ENCODE measurements around the gene CCNB1IP1.
"Not testable (repeated sequence)": the region's sequence is repeated elsewhere in the genome, so short reads cannot be mapped to it uniquely, and the experiment has no call there.

The CCNB1IP1 gene

GRCh38 chr14:20332788-20333493, at the start of gene CCNB1IP1:
TSS of gene CCNB1IP1 (minus strand) at chr14:20333279. CDS start at chr14:20316523, 16,756 bp downstream.
- peak; percentile 82 to 86 for DNase-seq

GRCh38 chr14:20382526-20382925, 49.4 kb upstream of the CCNB1IP1 start:
- DNase-seq, result no peak

GRCh38 chr14:20381341-20381740, 48.3 kb upstream of the CCNB1IP1 start:
- DNase-seq, result no peak

- DNase-seq, result no peak
Measured at GRCh38 chr14:20380681-20381080, 47.6 kb upstream of the CCNB1IP1 start.

GRCh38 chr14:20379743-20380142, 46.7 kb upstream of the CCNB1IP1 start:
- DNase-seq, result no peak

- DNase-seq, result no peak
Measured at GRCh38 chr14:20377171-20377570, 44.1 kb upstream of the CCNB1IP1 start.

- no peak for DNase-seq
Measured at GRCh38 chr14:20376071-20376588, 43.1 kb upstream of the CCNB1IP1 start.

- DNase-seq, result no peak
Measured at GRCh38 chr14:20375471-20375870, 42.4 kb upstream of the CCNB1IP1 start.

GRCh38 chr14:20372796-20373195, 39.7 kb upstream of the CCNB1IP1 start:
- no peak for DNase-seq

GRCh38 chr14:20365928-20366327, 32.8 kb upstream of the CCNB1IP1 start:
- no peak for DNase-seq

- not testable (repeated sequence) for DNase-seq
Measured at GRCh38 chr14:20358474-20358873, 25.4 kb upstream of the CCNB1IP1 start.

- no peak for DNase-seq
Measured at GRCh38 chr14:20356422-20356821, 23.3 kb upstream of the CCNB1IP1 start.

- DNase-seq, result no peak
Measured at GRCh38 chr14:20350860-20351259, 17.8 kb upstream of the CCNB1IP1 start.

- DNase-seq, result no peak
Measured at GRCh38 chr14:20350282-20350681, 17.2 kb upstream of the CCNB1IP1 start.

- no peak for DNase-seq
Measured at GRCh38 chr14:20347747-20348146, 14.7 kb upstream of the CCNB1IP1 start.

GRCh38 chr14:20346713-20347112, 13.6 kb upstream of the CCNB1IP1 start:
- no peak for DNase-seq

GRCh38 chr14:20345366-20345765, 12.3 kb upstream of the CCNB1IP1 start:
- DNase-seq, result no peak

- peak in 1 of 2 experiments; percentile 15 for DNase-seq
Measured at GRCh38 chr14:20343862-20344220, 10.8 kb upstream of the CCNB1IP1 start.

- DNase-seq, result peak; percentile 99 to 100
Measured at GRCh38 chr14:20343092-20343861, 10.2 kb upstream of the CCNB1IP1 start, which contains the start of gene PARP2. TSS of gene PARP2 (plus strand) at chr14:20343635. CDS start at chr14:20343642, 7 bp downstream.

GRCh38 chr14:20341646-20342045, 8.6 kb upstream of the CCNB1IP1 start:
- DNase-seq, result no peak

- not testable (repeated sequence) for DNase-seq
Measured at GRCh38 chr14:20341032-20341431, 8.0 kb upstream of the CCNB1IP1 start.

- no peak for DNase-seq
Measured at GRCh38 chr14:20334017-20334416, 938 bp upstream of the CCNB1IP1 start.

- no peak for DNase-seq
Measured at GRCh38 chr14:20333494-20333841, 389 bp upstream of the CCNB1IP1 start.

GRCh38 chr14:20332431-20332787, 670 bp downstream of the CCNB1IP1 start:
- peak; percentile 26 to 47 for DNase-seq
